Heart left ventricle (tissue), 13 donors: ENCODE data around the gene NR1I2.

Experiments used
- CTCF ChIP-seq, 12 donors: fragments of 200-600 bp; sonication (generic) in 4 of 12; IDR thresholded peaks; one replicate each; pipeline versions ENCODE4 v1.5.0 to v1.8.0; 2018 to 2022; ENCODE audit warnings: antibody characterized with exemption in 12 of 12, mild to moderate bottlenecking in 5 of 12
- POLR2A ChIP-seq, 2 donors: fragments of 450-650 bp; IDR thresholded peaks; one replicate each; pipeline ENCODE4 v1.6.1; 2017; ENCODE audit warnings: antibody characterized with exemption in 2 of 2, mild to moderate bottlenecking in 2 of 2, moderate library complexity in 2 of 2
- donor health status: ischemic (EF 13 %, LVEDD 7.1; RV severe dilation, severe dysfunction).
- donor health status: DM: no; HTN: yes; CAD: no.
- donor health status: DM: no; HTN: no; CAD: no.
- donor health status: ischemic (EF 25% LVEDD 6.9; RV normal size, moderate dysfunction).
- donor health status: ischemic (EF 25% LVEDD 5.7; RV mildly dilated, moderate dysfunction).
- donor health status: ischemic (EF 35%, LVEDD 5.7; RV mildly dilated, moderate dysfunction).
- donor health status: nonischemic (EF 11% LVEDD 7.7; RV severe dilation, severe dysfunction).
- donor health status: DM: yes; HTN: yes; CAD: no.
- donor health status: PGD.
- donor health status: ischemic (EF 29% LVEDD 5.4; RV normal size, mild dysfunction).
- donor health status: nonischemic (EF 23%, LVEDD 6.1; RV moderate dilation, normal function).

DNA sequence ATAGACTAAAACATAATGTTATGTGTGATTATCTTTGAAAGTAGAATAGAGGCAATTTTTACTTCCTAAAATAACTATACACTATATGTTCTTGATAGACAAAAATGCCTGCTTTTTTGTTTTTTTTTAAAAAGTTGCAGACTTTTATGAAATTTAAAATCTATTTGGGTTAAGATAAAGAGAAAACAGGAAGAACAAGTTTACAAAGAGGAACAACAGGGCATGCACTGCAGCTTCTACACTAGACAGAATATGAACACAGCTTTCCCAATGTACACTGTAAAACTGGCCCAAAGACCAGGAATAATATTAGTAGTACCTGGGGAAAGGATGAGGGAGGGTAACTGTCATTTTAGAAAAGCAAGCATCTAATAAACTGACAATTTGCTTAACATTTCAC is 53.7 kb downstream of the NR1I2 start:
- no peak for TF ChIP-seq CTCF (IDR thresholded peaks at IDR 0.05)
- no peak for TF ChIP-seq POLR2A (IDR thresholded peaks at IDR 0.05)
